ENCODE results near the gene PPP5C. TPM values are rescaled to one million over a fixed set of nuclear protein-coding genes. Genes with fewer than 3 reads are reported as not detected.

PPP5C gene
- total and polyA plus RNA-seq, 2 of the 8 experiments (the other 6 are each of a cell fraction or from before 2014, with no cell fraction given) = 112 to 156 TPM

DNA sequence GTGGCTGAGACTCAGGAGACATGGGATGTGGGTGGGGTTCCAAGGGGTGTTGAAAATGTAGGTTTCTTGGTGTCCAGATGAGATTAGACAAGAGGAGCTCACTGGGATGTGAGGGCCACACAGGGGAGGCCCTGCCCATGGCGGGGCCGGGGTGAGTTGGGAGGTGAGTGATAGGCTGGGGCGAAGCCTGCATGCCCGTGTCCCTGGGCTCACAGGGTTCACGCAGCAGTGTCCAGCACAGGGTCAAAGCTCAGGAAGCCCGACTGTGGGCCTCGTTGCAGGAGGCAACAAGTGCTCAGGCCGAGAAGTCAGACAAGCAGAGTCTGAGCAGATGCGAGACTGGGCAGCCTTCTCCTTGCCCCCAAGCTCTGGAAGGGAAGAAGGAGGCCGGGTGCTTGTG lies 39.3 kb downstream of the PPP5C start:
- Histone ChIP-seq H2AFZ (ENCODE audit: low read length) (no peak overlapping the region), H4K5ac (ENCODE audit: insufficient read length, low read depth, low read length) (no peak overlapping the region), H3K56ac (replicated peaks; ENCODE audit: insufficient read length, low read depth, low read length) (no peak overlapping the region), H4K20me1 (replicated peaks in 1 of 2; ENCODE audit: control insufficient read depth in 1 of 2, insufficient read depth in 2 of 2, low read length in 2 of 2) (peaks cover 2 to 13% of the 10 kb centered on the region in 2 experiments), H2BK5ac (ENCODE audit: low read depth, low read length) (no peak overlapping the region), H2BK20ac (ENCODE audit: low read length) (no peak overlapping the region), H2BK120ac (replicated peaks; ENCODE audit: low read depth, low read length) (no peak overlapping the region), H3K79me1 (ENCODE audit: low read depth, low read length) (peaks cover 3% of the 10 kb centered on the region; the same call in 1 of the 2 replicates), H3K79me2 (ENCODE audit: control insufficient read depth in 1 of 2, insufficient read depth in 2 of 2, low read length in 2 of 2) (0 out of 4 replicates have a peak, but pooled peaks cover 0 to under 1% of the 10 kb centered on the region in 2 experiments), H3K9ac (replicated peaks in 1 of 4; ENCODE audit: extremely low read depth in 1 of 4, low read depth in 3 of 4, low read length in 3 of 4) (no peak overlapping the region), H4K8ac (ENCODE audit: extremely low read depth, insufficient read depth, low read length) (no peak overlapping the region; the same call in 1 of the 2 replicates), H3K27ac (ENCODE audit: low read depth, low read length) (no peak overlapping the region), H3K27me3 (replicated peaks in 1 of 4; ENCODE audit: control insufficient read depth in 3 of 4, extremely low read depth in 1 of 4, insufficient read depth in 3 of 4, low read length in 3 of 4) (no peaks in the 10 kb centered on the region), H3K4me3 (ENCODE audit: extremely low read depth in 1 of 4, insufficient read depth in 2 of 4, low read depth in 3 of 4, low read length in 4 of 4) (no peak overlapping the region), H3K23me2 (ENCODE audit: low read depth, low read length) (no peaks in the 10 kb centered on the region), H3K4me2 (ENCODE audit: insufficient read depth in 1 of 2, low read depth in 2 of 2, low read length in 2 of 2) (no peak overlapping the region), H3K14ac (ENCODE audit: insufficient read length) (no peak overlapping the region), H2BK12ac (ENCODE audit: low read depth, low read length) (no peak overlapping the region), H3K4me1 (replicated peaks in 1 of 4; ENCODE audit: control insufficient read depth in 3 of 4, insufficient read depth in 4 of 4, low read length in 3 of 4) (peaks cover 0 to 2% (median 0%) of the 10 kb centered on the region in 4 experiments; a peak in 2 of 7 replicates), H4K91ac (replicated peaks; ENCODE audit: insufficient read length, low read length) (no peak overlapping the region), H3K23ac (ENCODE audit: insufficient read length) (no peak overlapping the region), H3K4ac (replicated peaks; ENCODE audit: insufficient read length, low read depth, low read length) (no peak overlapping the region), H2AK5ac (ENCODE audit: low read depth, low read length) (no peak overlapping the region), H3K9me3 (ENCODE audit: insufficient read depth in 2 of 2, low read depth in 1 of 2, low read length in 1 of 2) (no peaks in the 10 kb centered on the region; a peak in 1 of 4 replicates), H2BK15ac (ENCODE audit: low read length) (no peak overlapping the region), H3K36me3 (ENCODE audit: control insufficient read depth in 2 of 4, insufficient read depth in 4 of 4, low read length in 3 of 4) (peaks cover 14 to 69% (median 56%) of the 10 kb centered on the region in 4 experiments; a peak in 6 of 8 replicates), H3K18ac (ENCODE audit: extremely low read depth, low read length) (no peak overlapping the region)
- WGBS, 2 experiments (ENCODE audit: extremely low coverage in 1 of 2, insufficient coverage in 1 of 2, insufficient read length in 1 of 2, insufficient replicate concordance in 2 of 2, low coverage in 1 of 2, low lambda C conversion rate in 2 of 2, missing lambda C conversion rate in 1 of 2) = 86% methylated on average over 9 of the region's 10 CpGs; no CpG with 5 or more reads in 1 of the 2 experiments
- CTCF ChIA-PET (ENCODE audit: partially characterized antibody) = interaction anchor here (0.5 to 3.6 kb wide), 8 partner anchors 7 to 129 kb away, joined by 3 to 19 read pairs (median 4); partner anchors contain the start of gene PPP5C
- DNase-seq (ENCODE audit: low read depth in 1 of 2, low spot score in 2 of 2) (no peak), FAIRE-seq (no peak)
- POLR2A ChIA-PET (ENCODE audit: partially characterized antibody) = no interaction called here
- TF ChIP-seq SP4 (IDR thresholded peaks at IDR 0.05; ENCODE audit: low read length) (no peak), TBP (IDR thresholded peaks at IDR 0.05; ENCODE audit: low read depth, low read length) (no peak), TAF1 (IDR thresholded peaks at IDR 0.05; ENCODE audit: low read depth, low read length) (no peak), POU5F1 (IDR thresholded peaks at IDR 0.05; ENCODE audit: low read depth, low read length) (no peak), GABPA (IDR thresholded peaks at IDR 0.05; ENCODE audit: borderline replicate concordance, insufficient read depth, low read length) (no peak), SIN3A (conservative IDR thresholded peaks at IDR 0.05 in 1 of 2, IDR thresholded peaks at IDR 0.05 in 1 of 2; ENCODE audit: low read depth in 1 of 2, low read length in 2 of 2) (no peak), TEAD4 (IDR thresholded peaks at IDR 0.05; ENCODE audit: low read depth, low read length) (no peak), KDM5A (IDR thresholded peaks at IDR 0.05; ENCODE audit: low read length) (no peak), BCL11A (IDR thresholded peaks at IDR 0.05; ENCODE audit: low read depth in 2 of 2, low read length in 2 of 2) (no peak)
- TF ChIP-seq, protein P1, sequence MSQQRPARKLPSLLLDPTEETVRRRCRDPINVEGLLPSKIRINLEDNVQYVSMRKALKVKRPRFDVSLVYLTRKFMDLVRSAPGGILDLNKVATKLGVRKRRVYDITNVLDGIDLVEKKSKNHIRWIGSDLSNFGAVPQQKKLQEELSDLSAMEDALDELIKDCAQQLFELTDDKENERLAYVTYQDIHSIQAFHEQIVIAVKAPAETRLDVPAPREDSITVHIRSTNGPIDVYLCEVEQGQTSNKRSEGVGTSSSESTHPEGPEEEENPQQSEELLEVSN (IDR thresholded peaks at IDR 0.05) = no peak
- TF ChIP-seq, protein P2, sequence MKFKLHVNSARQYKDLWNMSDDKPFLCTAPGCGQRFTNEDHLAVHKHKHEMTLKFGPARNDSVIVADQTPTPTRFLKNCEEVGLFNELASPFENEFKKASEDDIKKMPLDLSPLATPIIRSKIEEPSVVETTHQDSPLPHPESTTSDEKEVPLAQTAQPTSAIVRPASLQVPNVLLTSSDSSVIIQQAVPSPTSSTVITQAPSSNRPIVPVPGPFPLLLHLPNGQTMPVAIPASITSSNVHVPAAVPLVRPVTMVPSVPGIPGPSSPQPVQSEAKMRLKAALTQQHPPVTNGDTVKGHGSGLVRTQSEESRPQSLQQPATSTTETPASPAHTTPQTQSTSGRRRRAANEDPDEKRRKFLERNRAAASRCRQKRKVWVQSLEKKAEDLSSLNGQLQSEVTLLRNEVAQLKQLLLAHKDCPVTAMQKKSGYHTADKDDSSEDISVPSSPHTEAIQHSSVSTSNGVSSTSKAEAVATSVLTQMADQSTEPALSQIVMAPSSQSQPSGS (IDR thresholded peaks at IDR 0.05; ENCODE audit: low read length) = no peak

Measured in H1 (cell line).